ENCODE data around the gene CSKMT. TPM values are rescaled to one million over a fixed set of nuclear protein-coding genes. Genes with fewer than 3 reads are reported as not detected.
A peak's percentile ranks its signal among the peaks of the same experiment; 100 is the strongest.

Gene CSKMT
- total RNA-seq, 4 donors from 2014 or later = 2.0 to 18.6 (median 7.3) TPM

DNA sequence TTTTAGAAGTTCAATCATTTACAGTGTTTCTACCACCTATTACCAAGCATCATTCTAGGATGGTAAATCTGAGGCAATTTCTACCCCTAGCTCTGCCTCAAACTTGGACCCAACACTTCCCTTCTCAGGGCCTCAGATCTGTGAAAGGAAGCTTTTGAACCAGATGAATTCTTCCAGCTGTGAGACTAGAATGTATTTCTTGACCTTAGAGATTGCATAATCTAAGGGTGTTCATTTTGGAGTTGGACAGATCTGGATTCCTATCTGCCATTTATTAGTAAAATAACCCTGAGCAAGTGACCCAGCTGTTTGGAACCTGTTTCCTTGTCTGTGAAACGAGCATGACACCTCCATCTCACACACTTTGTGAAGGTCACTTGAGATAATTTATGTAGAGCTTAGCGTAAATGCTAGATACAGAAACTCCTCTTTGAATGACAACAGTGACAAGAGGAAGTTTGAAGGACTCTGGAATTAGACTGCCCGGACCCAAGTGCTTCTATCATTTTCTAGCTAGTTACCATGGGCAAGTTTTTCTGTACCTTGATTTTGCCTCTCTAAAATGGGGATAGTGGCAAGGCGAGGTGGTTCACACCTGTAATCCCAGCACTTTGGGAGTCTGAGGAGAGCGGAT, 8.2 kb upstream of the CSKMT start:
- peaks cover 0 to 6% of the 10 kb centered on the region in 2 donors for H3K36me3 ChIP-seq
- no peaks in the 10 kb centered on the region for H3K27me3 ChIP-seq
- H3K4me1 ChIP-seq = peaks cover 0 to 9% (median 7%) of the 10 kb centered on the region in 3 donors
- TF ChIP-seq, protein P1, sequence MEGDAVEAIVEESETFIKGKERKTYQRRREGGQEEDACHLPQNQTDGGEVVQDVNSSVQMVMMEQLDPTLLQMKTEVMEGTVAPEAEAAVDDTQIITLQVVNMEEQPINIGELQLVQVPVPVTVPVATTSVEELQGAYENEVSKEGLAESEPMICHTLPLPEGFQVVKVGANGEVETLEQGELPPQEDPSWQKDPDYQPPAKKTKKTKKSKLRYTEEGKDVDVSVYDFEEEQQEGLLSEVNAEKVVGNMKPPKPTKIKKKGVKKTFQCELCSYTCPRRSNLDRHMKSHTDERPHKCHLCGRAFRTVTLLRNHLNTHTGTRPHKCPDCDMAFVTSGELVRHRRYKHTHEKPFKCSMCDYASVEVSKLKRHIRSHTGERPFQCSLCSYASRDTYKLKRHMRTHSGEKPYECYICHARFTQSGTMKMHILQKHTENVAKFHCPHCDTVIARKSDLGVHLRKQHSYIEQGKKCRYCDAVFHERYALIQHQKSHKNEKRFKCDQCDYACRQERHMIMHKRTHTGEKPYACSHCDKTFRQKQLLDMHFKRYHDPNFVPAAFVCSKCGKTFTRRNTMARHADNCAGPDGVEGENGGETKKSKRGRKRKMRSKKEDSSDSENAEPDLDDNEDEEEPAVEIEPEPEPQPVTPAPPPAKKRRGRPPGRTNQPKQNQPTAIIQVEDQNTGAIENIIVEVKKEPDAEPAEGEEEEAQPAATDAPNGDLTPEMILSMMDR (IDR thresholded peaks at IDR 0.05) = no peak
- TF ChIP-seq EP300 (IDR thresholded peaks at IDR 0.05) (no peak), POLR2A (IDR thresholded peaks at IDR 0.05) (no peak)
- ATAC-seq = no peak
- H3K4me3 ChIP-seq = no peak overlapping the region
- H3K27ac ChIP-seq = no peak overlapping the region
- no peaks in the 10 kb centered on the region for H3K9me3 ChIP-seq
- 48 to 60% methylated on average over 2 to 3 of the region's 5 CpGs for WGBS, 2 donors (ENCODE audit: low coverage in 1 of 2)

DNA sequence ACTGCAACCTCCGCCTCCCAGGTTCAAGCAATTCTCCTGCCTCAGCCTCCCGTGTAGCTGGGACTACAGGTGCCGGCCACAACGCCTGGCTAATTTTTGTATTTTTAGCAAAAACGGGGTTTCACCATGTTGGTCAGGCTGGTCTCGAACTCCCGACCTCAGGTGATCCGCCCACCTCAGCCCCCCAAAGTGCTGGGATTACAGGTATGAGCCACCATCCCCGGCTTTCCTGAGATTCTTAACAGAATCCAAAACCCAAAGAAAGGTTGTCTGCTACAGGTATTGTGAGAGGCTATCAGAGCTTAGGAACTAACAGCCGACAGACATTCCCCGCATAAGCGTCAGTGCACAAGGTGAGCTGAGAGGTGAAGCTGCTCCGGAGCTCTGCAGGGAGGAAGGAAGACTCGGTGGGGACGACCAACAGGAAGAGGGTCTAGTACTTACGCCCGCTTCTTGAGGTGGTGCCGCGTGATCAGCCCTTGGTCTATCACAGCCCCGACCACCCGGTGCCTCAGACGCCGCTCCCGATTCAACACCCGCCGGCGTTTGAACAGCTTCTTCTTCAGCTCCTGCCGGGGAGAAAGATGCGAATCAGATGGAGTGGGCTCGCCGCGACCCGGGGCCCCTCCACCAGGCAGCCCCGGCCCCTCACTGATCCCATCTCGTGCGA, 572 bp upstream of the CSKMT start:
- peaks cover 5 to 49% (median 19%) of the 10 kb centered on the region in 3 donors for H3K4me1 ChIP-seq
- H3K27ac ChIP-seq = peak overlapping the region; percentile 77 to 96 (median 94)
- TF ChIP-seq POLR2AphosphoS5 (IDR thresholded peaks at IDR 0.05) = no peak
- no peaks in the 10 kb centered on the region for H3K9me3 ChIP-seq
- no peaks in the 10 kb centered on the region for H3K27me3 ChIP-seq
- 6 to 17% methylated on average over 3 to 8 of the region's 36 CpGs for WGBS, 2 donors (ENCODE audit: low coverage in 1 of 2)
- H3K36me3 ChIP-seq = peaks cover 0 to 29% of the 10 kb centered on the region in 2 donors
- ATAC-seq = peak; percentile 47
- H3K4me3 ChIP-seq = peak overlapping the region; percentile 71 to 87

DNA sequence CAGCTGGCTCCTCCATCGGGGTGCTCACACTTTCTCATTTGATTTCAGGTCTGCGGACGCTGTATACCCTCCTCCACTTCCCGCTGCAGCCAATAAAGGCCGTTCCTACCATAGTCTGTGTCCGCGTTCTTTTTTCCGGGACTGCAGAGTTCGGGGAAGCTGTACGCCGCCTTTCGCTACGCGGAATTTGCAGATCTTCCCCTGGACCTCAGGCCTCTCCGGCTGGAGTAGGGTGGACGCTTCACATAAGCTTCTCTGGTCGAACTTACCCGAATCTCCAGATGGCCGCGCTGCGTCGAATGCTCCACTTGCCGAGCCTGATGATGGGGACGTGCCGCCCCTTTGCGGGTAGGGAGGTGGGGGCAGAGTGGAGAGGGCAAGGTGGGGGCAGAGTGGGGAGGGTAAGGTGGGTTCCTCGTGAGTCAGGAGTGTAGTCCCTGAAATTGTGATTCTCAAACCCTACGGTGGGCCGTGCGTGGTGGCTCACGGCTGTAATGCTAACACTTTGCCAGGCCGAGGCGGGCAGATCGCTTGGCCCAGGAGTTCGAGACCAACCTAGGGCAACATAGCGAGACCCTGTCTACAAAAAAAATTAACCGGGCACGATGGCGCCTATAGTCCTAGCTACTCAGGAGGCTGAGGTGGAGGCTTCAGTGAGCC, 617 bp downstream of the CSKMT start:
- H3K4me3 ChIP-seq = peak overlapping the region; percentile 71 to 87
- H3K27me3 ChIP-seq = no peaks in the 10 kb centered on the region
- H3K27ac ChIP-seq = peak overlapping the region; percentile 65 to 96 (median 94)
- TF ChIP-seq POLR2AphosphoS5 (IDR thresholded peaks at IDR 0.05) (no peak), EP300 (IDR thresholded peaks at IDR 0.05) (no peak), POLR2A (IDR thresholded peaks at IDR 0.05) (no peak)
- TF ChIP-seq, protein P1 (IDR thresholded peaks at IDR 0.05) = no peak
- peaks cover 5 to 61% (median 22%) of the 10 kb centered on the region in 3 donors for H3K4me1 ChIP-seq
- ATAC-seq = peak; percentile 39
- no peaks in the 10 kb centered on the region for H3K9me3 ChIP-seq
- no CpG with 5 or more reads among the region's 39 CpGs for WGBS, 2 donors (ENCODE audit: low coverage in 1 of 2)
- H3K36me3 ChIP-seq = peaks cover 0 to 29% of the 10 kb centered on the region in 2 donors

DNA sequence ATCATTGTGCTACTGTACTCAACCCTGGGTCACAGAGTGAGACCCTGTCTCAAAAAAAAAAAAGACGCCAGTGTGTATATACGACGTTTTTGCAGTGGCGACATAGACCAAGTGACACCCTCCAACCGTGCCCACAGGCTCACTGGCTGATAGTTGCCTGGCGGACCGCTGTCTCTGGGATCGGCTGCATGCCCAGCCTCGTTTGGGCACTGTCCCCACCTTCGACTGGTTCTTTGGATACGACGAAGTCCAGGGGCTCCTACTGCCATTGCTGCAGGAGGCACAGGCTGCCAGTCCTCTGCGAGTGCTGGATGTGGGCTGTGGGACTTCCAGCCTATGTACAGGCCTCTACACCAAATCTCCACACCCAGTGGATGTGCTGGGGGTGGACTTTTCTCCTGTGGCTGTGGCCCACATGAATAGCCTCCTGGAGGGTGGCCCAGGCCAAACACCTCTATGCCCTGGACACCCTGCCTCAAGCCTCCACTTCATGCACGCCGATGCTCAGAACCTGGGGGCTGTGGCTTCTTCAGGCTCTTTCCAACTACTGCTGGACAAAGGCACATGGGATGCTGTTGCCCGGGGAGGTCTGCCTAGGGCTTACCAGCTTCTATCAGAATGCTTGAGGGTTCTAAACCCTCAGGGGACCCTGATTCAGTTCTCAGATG, 1.3 kb downstream of the CSKMT start:
- no peak for ATAC-seq
- peaks cover 5 to 67% (median 24%) of the 10 kb centered on the region in 3 donors for H3K4me1 ChIP-seq

DNA sequence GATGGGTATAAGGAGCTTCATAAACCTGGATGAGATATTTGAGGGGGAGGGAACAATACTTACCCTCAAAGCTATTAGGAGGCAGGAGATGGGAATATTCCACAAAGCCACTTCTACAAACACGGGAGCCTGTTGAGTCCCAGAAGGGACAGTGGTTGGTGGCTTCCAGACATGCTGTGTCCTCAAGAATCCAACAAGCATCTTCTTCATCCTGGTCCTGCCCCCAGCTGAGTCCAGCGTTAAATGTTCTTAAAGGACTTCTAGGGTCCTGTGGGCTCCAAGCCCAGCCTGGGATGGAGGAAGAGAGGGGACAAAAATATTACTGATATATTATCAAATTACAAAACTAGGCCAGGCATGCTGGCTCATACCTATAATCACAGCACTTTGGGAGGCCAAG, 2.3 kb downstream of the CSKMT start:
- no peaks in the 10 kb centered on the region for H3K9me3 ChIP-seq
- ATAC-seq = no peak
- peak overlapping the region in 3 of 4 donors; percentile 16 to 96 (median 95) for H3K27ac ChIP-seq
- 57 to 100% methylated on average over 1 to 2 of the region's 2 CpGs for WGBS, 2 donors (ENCODE audit: low coverage in 1 of 2)
- TF ChIP-seq EP300 (IDR thresholded peaks at IDR 0.05) = no peak
- TF ChIP-seq POLR2A (IDR thresholded peaks at IDR 0.05) = no peak
- TF ChIP-seq, protein P1 (IDR thresholded peaks at IDR 0.05) = no peak
- TF ChIP-seq POLR2AphosphoS5 (IDR thresholded peaks at IDR 0.05) = no peak
- peaks cover 5 to 74% (median 24%) of the 10 kb centered on the region in 3 donors for H3K4me1 ChIP-seq
- peaks cover 0 to 18% of the 10 kb centered on the region in 2 donors for H3K36me3 ChIP-seq
- H3K4me3 ChIP-seq = peak overlapping the region in 1 of 2 donors; percentile 87
- H3K27me3 ChIP-seq = no peaks in the 10 kb centered on the region

More for the DNA sequence above, 1.3 kb downstream of the CSKMT start:
- no peaks in the 10 kb centered on the region for H3K27me3 ChIP-seq
- H3K4me3 ChIP-seq = peak overlapping the region; percentile 71 to 87
- 64% methylated on average over 11 of the region's 16 CpGs; no CpG with 5 or more reads in 1 of the 2 donors for WGBS, 2 donors (ENCODE audit: low coverage in 1 of 2)
- H3K36me3 ChIP-seq = peaks cover 0 to 28% of the 10 kb centered on the region in 2 donors
- TF ChIP-seq POLR2A (IDR thresholded peaks at IDR 0.05) (no peak), POLR2AphosphoS5 (IDR thresholded peaks at IDR 0.05) (no peak)
- no peaks in the 10 kb centered on the region for H3K9me3 ChIP-seq
- H3K27ac ChIP-seq = peak overlapping the region; percentile 65 to 96 (median 94)
